Measurements from ENCODE around the gene PITPNC1. TPM values are rescaled to one million over a fixed set of nuclear protein-coding genes. Genes with fewer than 3 reads are reported as not detected.
"Not testable (repeated sequence)": the region's sequence is repeated elsewhere in the genome, so short reads cannot be mapped to it uniquely, and the experiment has no call there.

PITPNC1 gene
- total RNA-seq, 2 donors from 2014 or later: 73.9 to 81.9 TPM

GRCh38 chr17:67504182-67504581, 127.1 kb downstream of the PITPNC1 start:
- DNase-seq (ENCODE audit: low spot score): no peak
- Mint-ChIP-seq H3K4me1 (ENCODE audit: low read depth in 2 of 2) (peaks cover 54 to 61% of the 10 kb centered on the region in 2 donors), H3K4me3 (no peak overlapping the region)

GRCh38 chr17:67506966-67507365, 129.9 kb downstream of the PITPNC1 start:
- no peak overlapping the region for H3K4me3 Mint-ChIP-seq
- no peak for ATAC-seq
- H3K9me3 Mint-ChIP-seq: no peaks in the 10 kb centered on the region

More at GRCh38 chr17:67504182-67504581, 127.1 kb downstream of the PITPNC1 start:
- Mint-ChIP-seq H3K36me3 (peaks cover 12% of the 10 kb centered on the region), H3K27me3 (no peaks in the 10 kb centered on the region), H3K9me3 (no peaks in the 10 kb centered on the region), H3K27ac (no peak overlapping the region)
- ATAC-seq: no peak

GRCh38 chr17:67509390-67510287, 132.6 kb downstream of the PITPNC1 start:
- peak overlapping the region; percentile 17 for H3K4me3 Mint-ChIP-seq
- peak overlapping the region in 1 of 2 donors; percentile 76 for H3K27ac Mint-ChIP-seq
- H3K36me3 Mint-ChIP-seq: peaks cover 12% of the 10 kb centered on the region
- ATAC-seq (peak; percentile 88 to 98), DNase-seq (ENCODE audit: low spot score) (no peak)
- H3K4me1 Mint-ChIP-seq (ENCODE audit: low read depth in 2 of 2): peaks cover 44 to 45% of the 10 kb centered on the region in 2 donors
- H3K27me3 Mint-ChIP-seq: no peaks in the 10 kb centered on the region
- H3K9me3 Mint-ChIP-seq: no peaks in the 10 kb centered on the region

More at GRCh38 chr17:67506966-67507365, 129.9 kb downstream of the PITPNC1 start:
- DNase-seq (ENCODE audit: low spot score): no peak
- Mint-ChIP-seq H3K27me3 (no peaks in the 10 kb centered on the region), H3K27ac (no peak overlapping the region), H3K4me1 (ENCODE audit: low read depth in 2 of 2) (peaks cover 54 to 61% of the 10 kb centered on the region in 2 donors), H3K36me3 (peaks cover 12% of the 10 kb centered on the region)

GRCh38 chr17:67511012-67511411, 133.9 kb downstream of the PITPNC1 start:
- Mint-ChIP-seq H3K36me3 (peaks cover 12% of the 10 kb centered on the region), H3K27ac (peak overlapping the region in 1 of 2 donors; percentile 76), H3K9me3 (no peaks in the 10 kb centered on the region), H3K4me3 (no peak overlapping the region), H3K4me1 (ENCODE audit: low read depth in 2 of 2) (peaks cover 39 to 44% of the 10 kb centered on the region in 2 donors), H3K27me3 (no peaks in the 10 kb centered on the region)
- DNase-seq (ENCODE audit: low spot score) (no peak), ATAC-seq (no peak)

GRCh38 chr17:67511804-67512203, 134.7 kb downstream of the PITPNC1 start:
- DNase-seq (ENCODE audit: low spot score) (no peak), ATAC-seq (no peak)
- Mint-ChIP-seq H3K4me1 (ENCODE audit: low read depth in 2 of 2) (peaks cover 40 to 47% of the 10 kb centered on the region in 2 donors), H3K4me3 (no peak overlapping the region), H3K27me3 (no peaks in the 10 kb centered on the region), H3K9me3 (no peaks in the 10 kb centered on the region), H3K36me3 (peaks cover 11% of the 10 kb centered on the region), H3K27ac (no peak overlapping the region)

GRCh38 chr17:67514998-67515397, 137.9 kb downstream of the PITPNC1 start:
- no peak for ATAC-seq
- Mint-ChIP-seq H3K4me3 (no peak overlapping the region), H3K36me3 (no peaks in the 10 kb centered on the region), H3K9me3 (no peaks in the 10 kb centered on the region), H3K27me3 (no peaks in the 10 kb centered on the region), H3K4me1 (ENCODE audit: low read depth in 2 of 2) (peaks cover 45 to 47% of the 10 kb centered on the region in 2 donors), H3K27ac (no peak overlapping the region)
- DNase-seq (ENCODE audit: low spot score): no peak

- peak overlapping the region in 1 of 2 donors; percentile 30 for H3K27ac Mint-ChIP-seq
- H3K9me3 Mint-ChIP-seq: no peaks in the 10 kb centered on the region
- DNase-seq (ENCODE audit: low spot score) (no peak), ATAC-seq (no peak)
- H3K4me3 Mint-ChIP-seq: no peak overlapping the region
- no peaks in the 10 kb centered on the region for H3K36me3 Mint-ChIP-seq
- no peaks in the 10 kb centered on the region for H3K27me3 Mint-ChIP-seq
- H3K4me1 Mint-ChIP-seq (ENCODE audit: low read depth in 2 of 2): peaks cover 45 to 47% of the 10 kb centered on the region in 2 donors
Observed at GRCh38 chr17:67515490-67516083, 138.5 kb downstream of the PITPNC1 start.

GRCh38 chr17:67516571-67516970, 139.5 kb downstream of the PITPNC1 start:
- not testable (repeated sequence) for H3K27me3 Mint-ChIP-seq; ATAC-seq; H3K36me3 Mint-ChIP-seq; H3K9me3 Mint-ChIP-seq; H3K4me3 Mint-ChIP-seq; DNase-seq (ENCODE audit: low spot score)
- Mint-ChIP-seq H3K4me1 (ENCODE audit: low read depth in 2 of 2) (peaks cover 49 to 51% of the 10 kb centered on the region in 2 donors), H3K27ac (peak overlapping the region in 1 of 2 donors; percentile 30)

GRCh38 chr17:67517325-67517724, 140.2 kb downstream of the PITPNC1 start:
- Mint-ChIP-seq H3K4me1 (ENCODE audit: low read depth in 2 of 2) (peaks cover 51 to 53% of the 10 kb centered on the region in 2 donors), H3K27me3 (no peaks in the 10 kb centered on the region), H3K36me3 (no peaks in the 10 kb centered on the region), H3K4me3 (no peak overlapping the region), H3K27ac (no peak overlapping the region), H3K9me3 (no peaks in the 10 kb centered on the region)
- ATAC-seq: no peak
- no peak for DNase-seq (ENCODE audit: low spot score)

GRCh38 chr17:67518876-67519275, 141.8 kb downstream of the PITPNC1 start:
- DNase-seq (ENCODE audit: low spot score): no peak
- H3K27ac Mint-ChIP-seq: no peak overlapping the region
- H3K9me3 Mint-ChIP-seq: no peaks in the 10 kb centered on the region
- ATAC-seq: no peak
- H3K4me3 Mint-ChIP-seq: no peak overlapping the region
- H3K27me3 Mint-ChIP-seq: no peaks in the 10 kb centered on the region
- peaks cover 48 to 55% of the 10 kb centered on the region in 2 donors for H3K4me1 Mint-ChIP-seq (ENCODE audit: low read depth in 2 of 2)
- no peaks in the 10 kb centered on the region for H3K36me3 Mint-ChIP-seq

GRCh38 chr17:67519801-67520251, 142.7 kb downstream of the PITPNC1 start:
- H3K27me3 Mint-ChIP-seq: no peaks in the 10 kb centered on the region
- no peak for DNase-seq (ENCODE audit: low spot score)
- H3K4me3 Mint-ChIP-seq: peak overlapping the region; percentile 80
- H3K27ac Mint-ChIP-seq: peak overlapping the region; percentile 67 to 82
- H3K4me1 Mint-ChIP-seq (ENCODE audit: low read depth in 2 of 2): peaks cover 47 to 53% of the 10 kb centered on the region in 2 donors
- H3K9me3 Mint-ChIP-seq: no peaks in the 10 kb centered on the region
- no peak for ATAC-seq
- H3K36me3 Mint-ChIP-seq: no peaks in the 10 kb centered on the region

- no peaks in the 10 kb centered on the region for H3K36me3 Mint-ChIP-seq
- no peaks in the 10 kb centered on the region for H3K9me3 Mint-ChIP-seq
- H3K4me3 Mint-ChIP-seq: peak overlapping the region; percentile 80
- H3K4me1 Mint-ChIP-seq (ENCODE audit: low read depth in 2 of 2): peaks cover 42 to 47% of the 10 kb centered on the region in 2 donors
- DNase-seq (ENCODE audit: low spot score) (no peak), ATAC-seq (peak; percentile 81 to 82)
- H3K27ac Mint-ChIP-seq: peak overlapping the region; percentile 67 to 82
- no peaks in the 10 kb centered on the region for H3K27me3 Mint-ChIP-seq
Observed at GRCh38 chr17:67520252-67520906, 143.3 kb downstream of the PITPNC1 start.

GRCh38 chr17:67520916-67521774, 144.1 kb downstream of the PITPNC1 start:
- DNase-seq (ENCODE audit: low spot score) (no peak), ATAC-seq (peak in 1 of 2 donors; percentile 11)
- Mint-ChIP-seq H3K27ac (peak overlapping the region; percentile 67 to 82), H3K4me1 (ENCODE audit: low read depth in 2 of 2) (peaks cover 47 to 50% of the 10 kb centered on the region in 2 donors), H3K4me3 (peak overlapping the region; percentile 80), H3K36me3 (no peaks in the 10 kb centered on the region), H3K9me3 (no peaks in the 10 kb centered on the region), H3K27me3 (no peaks in the 10 kb centered on the region)
